GM12892 (cell line): ENCODE measurements around the gene TCFL5.
A peak's percentile ranks its signal among the peaks of the same experiment; 100 is the strongest.

Experiments
- POLR2AphosphoS5 ChIP-seq: IDR thresholded peaks from 2 replicates; pipeline ENCODE4 v1.6.1; 2011; ENCODE audit warnings: low read depth, low read length, control low read depth
- TAF1 ChIP-seq: IDR thresholded peaks from 2 replicates; pipeline ENCODE4 v1.6.1; 2011; ENCODE audit warnings: low read depth, mild to moderate bottlenecking, control low read depth, low read length, borderline replicate concordance

DNA sequence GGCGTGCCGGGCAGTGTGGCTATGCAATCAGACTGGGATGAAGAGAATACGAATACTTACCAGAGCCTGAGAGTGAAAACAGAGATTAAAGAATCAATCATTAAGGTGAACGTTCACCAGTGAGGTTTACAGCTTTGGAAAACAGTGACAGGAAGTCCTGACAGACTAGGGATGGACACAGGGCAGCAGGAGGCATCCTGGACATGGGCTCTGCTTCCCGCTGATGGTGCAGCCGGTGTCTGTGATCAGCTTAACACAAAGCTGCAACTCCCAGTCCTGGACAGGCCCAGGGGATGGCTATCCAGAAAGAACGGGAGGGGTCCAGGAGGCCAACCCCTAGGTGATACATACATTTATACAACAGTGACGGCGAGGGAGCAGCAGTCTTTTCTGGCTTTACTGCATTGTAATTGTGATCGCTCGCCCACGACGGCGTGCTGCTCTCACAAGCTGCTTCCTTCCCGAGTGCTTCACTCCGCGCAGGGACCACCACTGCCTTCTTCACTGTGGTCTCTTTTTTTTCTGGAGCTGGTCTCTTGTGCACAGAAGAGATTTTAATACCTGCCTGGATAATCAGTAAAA is 44.0 kb upstream of the TCFL5 start:
- TF ChIP-seq TAF1: no peak
- 0 out of 2 replicates have a peak, but pooled peaks have one; percentile 24 for TF ChIP-seq POLR2AphosphoS5
